HFF-Myc (cell line): ENCODE data around the gene CES2.

Source experiments
- DNase-seq: peaks from one replicate; pipeline ENCODE4 v3.0.0-alpha.2; 2011; ENCODE audit warnings: low read depth; ENCODE audit errors: extremely low read depth
- H3K4me3 ChIP-seq: replicated peaks from 2 replicates; pipeline ENCODE4 v1.5.1; 2011; ENCODE audit warnings: low read depth, mild to moderate bottlenecking, control low read depth, low read length
- CTCF ChIP-seq: IDR thresholded peaks from 2 replicates; pipeline ENCODE4 v1.5.1; 2012; ENCODE audit warnings: mild to moderate bottlenecking, low read depth, low read length, control low read depth; ENCODE audit errors: missing control alignments

Gene CES2

GRCh38 chr16:66898207-66898606 is 37.1 kb upstream of the CES2 start:
- DNase-seq: no peak
- H3K4me3 ChIP-seq: no peak overlapping the region
- no peak for TF ChIP-seq CTCF

GRCh38 chr16:66898933-66899309 is 36.4 kb upstream of the CES2 start:
- no peak for DNase-seq
- no peak overlapping the region for H3K4me3 ChIP-seq
- TF ChIP-seq CTCF: no peak

- no peak overlapping the region for H3K4me3 ChIP-seq
- no peak for DNase-seq
- no peak for TF ChIP-seq CTCF
Observed at GRCh38 chr16:66899310-66899944, 35.9 kb upstream of the CES2 start.

- no peak for TF ChIP-seq CTCF
- H3K4me3 ChIP-seq: no peak overlapping the region
- DNase-seq: no peak
Observed at GRCh38 chr16:66899945-66900710, 35.2 kb upstream of the CES2 start.

GRCh38 chr16:66900721-66901441 is 34.4 kb upstream of the CES2 start:
- TF ChIP-seq CTCF: no peak
- no peak overlapping the region for H3K4me3 ChIP-seq
- DNase-seq: no peak

- DNase-seq: no peak
- TF ChIP-seq CTCF: no peak
- no peak overlapping the region for H3K4me3 ChIP-seq
Observed at GRCh38 chr16:66901626-66902025, 33.7 kb upstream of the CES2 start.
